Stimulated activated CD4-positive, alpha-beta T cell treated with anti-CD3 and anti-CD28 coated beads, Interleukin-12 subunit alpha, Interleukin-12 subunit beta, amount 100 ng/mL, for 4 hours (primary cell): ENCODE measurements around the gene ECEL1.

Source experiments
- DNase-seq: peaks from one replicate; pipeline ENCODE4 v3.0.0-alpha.2; 2020

ECEL1 gene

GRCh38 chr2:232496501-232497270 is 9.1 kb upstream of the ECEL1 start:
- DNase-seq: no peak

- DNase-seq: no peak
Measured at GRCh38 chr2:232495292-232495691, 7.7 kb upstream of the ECEL1 start.

- no peak for DNase-seq
Measured at GRCh38 chr2:232494542-232494941, 6.9 kb upstream of the ECEL1 start.

GRCh38 chr2:232493701-232494474 is 6.3 kb upstream of the ECEL1 start:
- no peak for DNase-seq

GRCh38 chr2:232492963-232493700 is 5.5 kb upstream of the ECEL1 start:
- no peak for DNase-seq

GRCh38 chr2:232492236-232492848 is 4.7 kb upstream of the ECEL1 start:
- DNase-seq: no peak

- no peak for DNase-seq
Measured at GRCh38 chr2:232491139-232491780, 3.6 kb upstream of the ECEL1 start.

- DNase-seq: no peak
Measured at GRCh38 chr2:232490221-232491138, 2.8 kb upstream of the ECEL1 start.

GRCh38 chr2:232489516-232490220 is 2.0 kb upstream of the ECEL1 start:
- DNase-seq: no peak

GRCh38 chr2:232488721-232489300 is 1.2 kb upstream of the ECEL1 start:
- no peak for DNase-seq

- DNase-seq: no peak
Measured at GRCh38 chr2:232488097-232488711, 570 bp upstream of the ECEL1 start.

GRCh38 chr2:232486558-232487384 is 863 bp downstream of the ECEL1 start:
- no peak for DNase-seq

GRCh38 chr2:232485757-232486557 is 1.7 kb downstream of the ECEL1 start:
- DNase-seq: no peak

GRCh38 chr2:232485348-232485756 is 2.3 kb downstream of the ECEL1 start:
- no peak for DNase-seq

- DNase-seq: no peak
Measured at GRCh38 chr2:232484628-232485347, 2.8 kb downstream of the ECEL1 start.

GRCh38 chr2:232483923-232484627 is 3.6 kb downstream of the ECEL1 start:
- no peak for DNase-seq
